ENCODE measurements around the gene KRT4.

The KRT4 gene

DNA sequence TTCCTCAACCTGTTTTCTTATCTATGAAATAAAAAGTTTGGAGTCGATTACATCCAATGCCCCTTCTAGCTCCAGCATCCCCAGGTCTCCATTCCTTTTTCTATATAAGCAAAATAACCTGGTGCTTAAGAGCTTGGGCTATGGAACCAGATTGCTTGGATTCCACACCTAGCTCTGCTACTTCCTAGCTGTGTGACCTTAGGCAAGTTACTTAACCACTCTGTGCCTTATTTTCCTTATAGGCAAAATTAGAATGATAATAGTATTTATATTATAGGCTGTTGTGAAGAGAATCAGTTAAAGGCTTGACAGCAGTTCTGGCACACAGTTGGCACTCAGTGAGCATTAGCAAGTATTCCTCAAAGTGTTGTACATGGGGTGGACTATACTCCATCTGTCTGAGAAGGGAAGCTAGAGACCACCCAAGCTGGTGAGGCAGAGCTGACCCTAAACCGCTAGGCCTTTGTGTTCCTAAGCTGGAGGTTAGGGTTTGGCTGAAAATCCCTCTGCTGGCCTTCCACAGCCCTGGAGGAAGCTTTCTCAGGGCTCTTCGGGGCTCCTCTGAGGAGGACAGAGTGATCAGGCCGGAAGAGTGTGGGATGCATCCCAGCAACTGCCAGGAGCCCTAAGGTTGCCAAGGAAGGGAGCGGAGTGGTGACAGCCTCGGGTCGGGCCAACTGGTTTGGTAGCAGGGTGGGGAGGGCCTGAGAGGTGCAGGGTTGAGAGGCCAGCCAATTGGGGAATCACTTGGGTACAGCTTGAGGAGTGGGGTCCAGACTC is 6.0 kb upstream of the KRT4 start:
- no peak for ATAC-seq
- Mint-ChIP-seq H3K4me3 (no peak overlapping the region), H3K27ac (peak overlapping the region in 1 of 2 donors; percentile 52), H3K9me3 (no peaks in the 10 kb centered on the region), H3K4me1 (peaks cover 24% of the 10 kb centered on the region), H3K27me3 (no peaks in the 10 kb centered on the region)
- DNase-seq: no peak

DNA sequence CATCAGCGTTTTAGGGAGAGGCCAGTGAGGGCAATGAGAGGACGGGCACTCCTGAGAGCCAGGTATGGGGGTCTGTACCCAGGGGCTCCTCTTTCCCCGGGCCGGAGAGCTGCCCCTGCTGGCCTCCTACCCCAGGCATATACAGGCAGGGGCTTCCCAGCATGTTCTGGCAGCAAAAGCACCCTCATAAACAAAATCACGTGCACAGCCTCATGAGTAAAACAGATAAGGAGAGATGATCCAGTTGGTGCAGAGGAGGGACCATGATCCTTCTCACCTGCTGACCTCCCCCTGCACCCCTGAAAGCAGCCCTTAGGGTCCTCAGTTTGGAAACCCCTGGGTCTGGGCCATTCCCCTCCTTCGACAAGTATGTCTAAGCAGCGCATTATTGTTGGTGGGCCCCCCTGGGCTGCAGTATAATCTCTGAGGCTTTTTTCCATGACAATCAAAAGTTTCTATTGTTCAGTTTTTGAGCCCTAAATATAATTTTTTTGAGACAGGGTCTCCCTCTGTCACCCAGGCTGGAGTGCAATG is 5.0 kb upstream of the KRT4 start:
- Mint-ChIP-seq H3K27ac (no peak overlapping the region), H3K4me1 (peaks cover 24% of the 10 kb centered on the region), H3K4me3 (no peak overlapping the region)

DNA sequence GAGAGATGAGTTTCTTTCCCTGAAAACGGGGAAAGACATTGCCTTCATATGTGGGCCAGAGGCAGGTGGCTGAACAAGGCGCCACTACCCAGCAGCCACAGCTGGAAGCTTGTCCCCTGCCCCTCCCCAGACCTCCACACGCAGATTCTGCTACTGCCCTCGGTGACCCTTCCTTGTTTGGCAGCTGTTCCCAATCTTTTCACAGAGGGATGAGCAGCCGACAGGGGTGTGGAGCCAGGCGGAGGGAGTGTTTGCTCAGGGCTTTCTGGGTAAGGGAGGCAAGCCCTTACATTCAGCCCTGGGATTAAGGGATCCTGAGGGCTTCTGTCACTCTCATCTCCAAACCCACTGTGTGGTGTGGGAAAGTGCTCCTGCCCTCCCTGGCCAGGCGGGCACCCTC is 4.5 kb upstream of the KRT4 start:
- Mint-ChIP-seq H3K4me3 (no peak overlapping the region), H3K4me1 (peaks cover 24% of the 10 kb centered on the region), H3K9me3 (no peaks in the 10 kb centered on the region), H3K27ac (peak overlapping the region in 1 of 2 donors; percentile 77), H3K27me3 (no peaks in the 10 kb centered on the region)
- DNase-seq (no peak), ATAC-seq (no peak)

More for the DNA sequence above, 5.0 kb upstream of the KRT4 start:
- no peaks in the 10 kb centered on the region for H3K9me3 Mint-ChIP-seq
- no peak for DNase-seq
- ATAC-seq: no peak
- no peaks in the 10 kb centered on the region for H3K27me3 Mint-ChIP-seq

DNA sequence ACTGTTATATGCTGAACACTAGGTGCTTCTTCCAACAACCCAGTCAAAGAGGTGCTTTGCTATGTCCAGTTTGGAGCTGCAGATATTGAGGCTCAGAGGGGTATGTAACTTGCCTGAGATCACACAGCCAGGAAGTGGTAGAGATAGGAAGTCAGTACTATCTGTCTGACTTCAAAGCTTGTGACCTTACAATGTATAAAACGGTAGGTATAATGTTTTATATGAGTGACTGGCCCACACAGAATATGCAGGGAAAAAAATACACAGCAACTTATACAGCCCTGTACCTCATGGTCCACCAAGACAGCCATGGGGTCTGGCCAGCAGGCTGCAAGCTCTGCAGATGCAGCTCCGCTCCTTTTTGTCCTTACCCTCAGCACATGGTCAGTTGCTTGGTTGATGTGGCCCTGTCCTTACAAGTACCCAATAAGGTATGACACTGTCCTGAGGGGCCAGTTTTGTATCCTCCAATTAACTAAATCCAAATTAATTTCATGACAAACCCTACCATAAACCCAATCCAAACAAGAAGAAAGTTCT is 3.9 kb upstream of the KRT4 start:
- Mint-ChIP-seq H3K27me3 (no peaks in the 10 kb centered on the region), H3K27ac (peak overlapping the region in 1 of 2 donors; percentile 12), H3K4me1 (peaks cover 21% of the 10 kb centered on the region), H3K4me3 (no peak overlapping the region), H3K9me3 (no peaks in the 10 kb centered on the region)
- DNase-seq: no peak
- ATAC-seq: peak; percentile 39

DNA sequence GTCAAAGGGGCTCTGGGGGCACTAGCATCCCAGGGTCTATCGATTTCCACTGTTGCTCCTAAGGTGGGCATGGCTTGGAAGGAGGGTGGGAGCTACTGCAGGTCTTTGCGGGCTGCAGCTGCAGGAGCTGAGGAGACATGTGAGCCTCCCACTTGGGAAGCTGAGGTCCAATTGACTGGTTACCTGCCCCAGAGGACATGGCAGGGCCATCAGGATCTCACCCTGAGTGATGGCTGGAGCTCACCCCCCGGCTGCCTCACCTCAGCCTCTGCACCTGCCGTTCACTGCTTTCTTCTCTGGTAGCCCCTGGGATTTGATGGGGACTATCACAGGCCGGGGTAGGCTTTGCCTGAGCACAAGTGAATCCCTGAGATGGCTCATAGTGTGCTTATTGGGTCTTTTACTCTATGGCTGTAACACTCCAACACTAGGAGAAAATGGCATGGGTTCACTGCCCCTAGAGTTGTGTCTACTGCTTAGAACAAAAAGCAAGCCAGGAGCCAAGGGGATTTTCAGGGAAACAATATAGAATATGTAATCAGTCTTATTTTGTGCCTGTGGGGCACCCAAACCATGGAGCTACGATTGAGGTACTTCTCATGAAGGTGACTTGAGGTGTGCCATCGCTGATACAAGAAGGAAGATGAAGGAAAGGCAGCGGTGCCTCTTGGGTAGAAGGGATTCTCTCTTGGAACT is 3.2 kb upstream of the KRT4 start:
- no peaks in the 10 kb centered on the region for H3K9me3 Mint-ChIP-seq
- no peaks in the 10 kb centered on the region for H3K27me3 Mint-ChIP-seq

DNA sequence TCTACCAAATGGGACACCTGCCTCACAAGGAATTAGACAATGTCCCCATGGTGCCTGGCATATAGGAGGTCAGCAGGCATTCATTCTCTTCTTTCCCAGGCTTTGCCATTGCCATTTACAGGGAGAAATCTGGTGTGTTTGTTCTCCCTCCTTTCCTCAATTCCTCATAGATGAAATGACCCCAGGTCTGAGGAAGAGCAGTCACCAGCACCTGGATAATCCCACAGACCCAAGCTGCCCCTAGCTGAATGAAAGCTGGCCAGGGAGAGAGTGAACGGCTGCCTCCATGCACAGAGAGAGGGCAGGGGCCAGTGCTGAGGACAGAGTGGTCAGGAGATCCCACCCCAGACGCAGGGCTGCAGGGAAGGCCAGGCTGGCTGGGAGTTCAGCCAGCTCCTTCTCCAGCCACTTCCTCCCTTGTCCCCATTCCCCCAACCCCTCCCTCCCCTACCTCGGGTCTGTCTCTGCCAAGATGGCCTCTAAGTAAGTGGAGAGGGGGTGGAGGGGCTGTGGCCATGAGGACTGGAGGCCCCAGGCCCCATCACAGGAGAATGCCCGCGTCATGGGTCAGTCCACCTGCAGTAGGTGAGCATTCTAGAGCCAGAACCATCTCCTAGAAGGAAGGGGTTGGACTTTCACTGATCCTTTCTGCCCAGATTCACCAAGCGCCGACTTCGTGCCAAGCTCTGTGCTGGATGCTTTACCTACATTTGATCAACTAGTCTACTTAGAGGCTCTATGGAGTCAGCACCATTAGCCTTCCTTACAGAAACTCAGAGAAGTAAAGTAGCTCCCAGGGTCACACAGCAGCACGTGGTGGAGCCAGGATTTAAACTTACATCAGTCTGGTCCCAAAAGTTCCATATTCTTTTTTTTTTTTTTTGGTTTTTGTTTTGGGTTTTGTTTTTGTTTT is 2.0 kb upstream of the KRT4 start:
- Mint-ChIP-seq H3K9me3 (no peaks in the 10 kb centered on the region), H3K27ac (peak overlapping the region in 1 of 2 donors; percentile 51), H3K4me3 (no peak overlapping the region), H3K27me3 (no peaks in the 10 kb centered on the region), H3K4me1 (peaks cover 16% of the 10 kb centered on the region)
- ATAC-seq (no peak), DNase-seq (no peak)

More for the DNA sequence above, 3.2 kb upstream of the KRT4 start:
- DNase-seq (no peak), ATAC-seq (no peak)
- H3K4me1 Mint-ChIP-seq: peaks cover 16% of the 10 kb centered on the region
- H3K27ac Mint-ChIP-seq: no peak overlapping the region
- H3K4me3 Mint-ChIP-seq: no peak overlapping the region

DNA sequence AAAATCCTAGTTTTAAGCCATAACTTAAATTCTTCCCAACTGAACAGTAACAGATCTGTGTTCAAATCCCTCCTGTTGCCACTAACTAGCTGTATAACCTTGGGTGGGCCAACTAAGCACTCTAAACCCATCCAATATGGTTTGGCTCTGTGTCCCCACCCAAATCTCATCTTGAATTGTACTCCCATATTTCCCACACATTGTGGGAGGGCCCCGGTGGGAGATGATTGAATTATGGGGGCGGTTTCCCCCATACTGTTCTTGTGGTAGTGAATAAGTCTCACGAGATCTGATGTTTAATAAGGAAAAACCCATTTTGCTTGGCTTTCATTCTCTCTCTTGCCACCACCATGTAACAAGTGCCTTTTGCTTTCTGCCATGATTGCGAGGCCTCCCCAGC is 1.2 kb upstream of the KRT4 start:
- no peaks in the 10 kb centered on the region for H3K27me3 Mint-ChIP-seq
- no peak for DNase-seq

DNA sequence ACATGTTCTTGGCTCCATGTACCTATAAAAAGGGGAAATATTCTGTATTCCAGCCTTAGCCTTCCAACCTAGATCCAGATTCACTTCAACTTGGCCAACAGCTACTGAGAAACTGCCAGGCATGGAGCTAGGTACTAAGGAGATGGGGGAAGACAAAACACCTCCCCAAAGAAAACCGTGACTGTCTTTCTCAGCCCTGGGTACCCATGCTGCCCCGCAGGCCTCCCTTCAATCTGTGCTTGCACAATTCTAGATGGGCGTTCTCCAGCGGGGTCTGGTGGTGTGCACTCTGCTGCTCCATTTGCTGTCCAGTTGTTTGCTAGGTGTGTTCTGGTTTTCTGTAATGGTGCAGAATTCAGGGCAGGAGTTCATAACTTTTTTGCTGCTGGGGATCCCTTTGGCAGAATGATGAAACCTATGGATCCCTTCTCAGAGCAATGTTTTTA is 817 bp upstream of the KRT4 start:
- Mint-ChIP-seq H3K4me3 (no peak overlapping the region), H3K9me3 (no peaks in the 10 kb centered on the region), H3K4me1 (peaks cover 16% of the 10 kb centered on the region), H3K27ac (no peak overlapping the region), H3K27me3 (no peaks in the 10 kb centered on the region)
- no peak for DNase-seq
- no peak for ATAC-seq

More for the DNA sequence above, 1.2 kb upstream of the KRT4 start:
- peaks cover 16% of the 10 kb centered on the region for H3K4me1 Mint-ChIP-seq
- H3K27ac Mint-ChIP-seq: no peak overlapping the region
- no peaks in the 10 kb centered on the region for H3K9me3 Mint-ChIP-seq
- no peak for ATAC-seq
- H3K4me3 Mint-ChIP-seq: no peak overlapping the region

DNA sequence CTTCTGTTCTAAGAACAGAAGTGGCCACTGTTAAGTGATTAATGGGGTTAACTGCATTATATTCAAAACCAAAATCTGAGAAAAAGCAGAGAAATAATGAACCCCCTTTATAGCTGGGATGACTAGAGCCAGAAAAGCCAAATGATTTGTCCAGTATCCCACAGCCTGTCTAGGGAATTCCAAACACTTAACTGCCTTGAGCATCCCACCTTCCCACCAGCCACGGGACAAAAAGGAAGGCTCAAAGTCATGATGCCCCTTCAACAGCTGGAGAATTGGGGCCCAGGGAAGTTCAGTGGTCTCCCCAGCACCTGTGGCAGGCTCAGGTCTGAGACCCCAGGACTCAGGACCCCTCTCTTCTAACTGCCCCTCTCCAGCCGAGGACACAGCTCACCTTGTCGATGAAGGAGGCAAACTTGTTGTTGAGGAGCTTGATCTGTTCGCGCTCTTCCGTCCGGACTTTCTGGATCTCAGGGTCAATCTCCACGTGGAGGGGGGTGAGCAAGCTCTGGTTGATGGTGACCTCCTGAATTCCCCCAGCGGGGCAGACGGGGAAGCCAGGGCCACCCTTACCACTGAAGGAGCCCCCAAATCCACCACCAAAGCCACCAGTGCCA is 605 bp downstream of the KRT4 start:
- Mint-ChIP-seq H3K27me3 (no peaks in the 10 kb centered on the region), H3K9me3 (no peaks in the 10 kb centered on the region), H3K27ac (no peak overlapping the region), H3K4me3 (no peak overlapping the region), H3K4me1 (peaks cover 12% of the 10 kb centered on the region)
- DNase-seq (no peak), ATAC-seq (no peak)

DNA sequence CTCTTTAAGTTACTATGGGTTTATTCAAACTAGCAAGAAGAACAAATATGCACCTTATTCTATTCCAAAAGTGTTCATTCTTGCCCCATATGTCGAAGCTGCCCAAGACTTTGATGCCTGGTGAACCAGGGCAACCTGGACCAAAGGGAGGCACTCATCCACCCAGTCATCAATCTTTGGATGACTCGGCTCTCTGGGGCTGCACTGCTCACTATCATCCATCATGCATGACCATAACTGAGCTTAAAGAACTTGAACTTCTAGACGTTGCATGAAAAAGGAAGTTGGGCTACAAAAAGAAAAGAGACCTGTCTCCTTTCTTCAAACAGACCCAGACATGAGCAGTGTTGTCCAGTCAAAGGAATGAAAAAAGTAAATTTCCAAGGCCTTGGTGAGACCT is 1.2 kb downstream of the KRT4 start:
- Mint-ChIP-seq H3K4me1 (peaks cover 7% of the 10 kb centered on the region), H3K27ac (peak overlapping the region in 1 of 2 donors; percentile 83), H3K4me3 (no peak overlapping the region), H3K27me3 (no peaks in the 10 kb centered on the region), H3K9me3 (no peaks in the 10 kb centered on the region)
- DNase-seq (no peak), ATAC-seq (no peak)

DNA sequence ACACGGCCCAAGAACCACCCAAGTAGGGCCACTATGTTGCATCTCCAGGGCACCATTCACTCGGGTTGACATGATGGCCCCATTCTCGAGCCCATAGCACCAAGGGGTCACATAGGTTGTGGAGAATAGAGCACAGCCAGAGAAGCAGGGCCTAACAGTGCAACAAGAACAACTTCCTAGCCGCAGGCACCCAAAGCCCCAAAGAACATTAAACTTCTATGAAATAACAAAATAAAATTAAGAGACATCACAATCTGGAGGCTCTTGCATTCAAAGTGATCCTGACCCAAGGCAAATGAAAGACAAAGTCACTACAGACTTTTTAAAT is 1.9 kb downstream of the KRT4 start:
- no peak for DNase-seq
- ATAC-seq: no peak
- no peak overlapping the region for H3K4me3 Mint-ChIP-seq
- no peaks in the 10 kb centered on the region for H3K4me1 Mint-ChIP-seq
- H3K27ac Mint-ChIP-seq: no peak overlapping the region
- H3K9me3 Mint-ChIP-seq: no peaks in the 10 kb centered on the region
- no peaks in the 10 kb centered on the region for H3K27me3 Mint-ChIP-seq

DNA sequence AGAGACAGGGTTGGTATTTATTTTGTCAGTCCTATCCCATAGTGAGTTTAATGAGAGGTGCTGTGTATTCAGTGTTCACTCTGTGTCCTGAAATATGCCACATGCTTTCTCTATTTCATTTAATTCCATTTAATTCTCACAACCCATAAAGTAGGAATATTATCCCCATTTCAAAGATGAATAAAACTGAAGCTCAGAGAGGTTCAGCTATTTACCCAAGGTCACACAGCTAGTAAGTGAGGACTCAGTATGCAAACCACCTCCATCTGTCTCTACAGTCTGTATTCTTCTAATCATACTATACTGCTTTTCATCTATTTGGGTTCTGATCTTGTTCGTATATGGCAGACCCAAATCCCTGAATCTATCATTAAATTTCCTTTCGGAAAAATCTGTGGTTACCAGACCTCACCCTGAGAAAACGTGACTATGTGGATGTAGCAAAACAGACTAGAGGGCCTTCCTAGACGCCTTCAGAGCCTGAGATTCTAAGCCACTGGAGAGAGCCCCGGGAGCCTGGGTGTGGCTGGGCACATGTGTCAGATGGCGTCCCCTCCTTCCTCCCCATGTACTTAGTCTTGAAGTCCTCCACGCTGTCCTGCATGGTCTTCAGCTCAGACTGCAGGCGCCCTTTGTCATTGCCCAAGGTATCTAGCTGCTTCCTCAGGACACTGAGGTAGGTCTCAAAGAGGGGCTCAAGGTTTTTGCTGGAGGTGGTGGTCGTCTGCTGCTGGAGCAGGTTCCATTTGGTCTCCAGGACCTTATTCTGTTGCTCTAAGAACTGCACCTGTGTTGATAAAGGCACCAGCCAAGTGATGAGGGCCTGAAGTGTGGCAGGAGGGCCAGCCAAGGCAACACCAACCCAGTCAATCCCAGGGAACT is 2.5 kb downstream of the KRT4 start:
- ATAC-seq (no peak), DNase-seq (no peak)
- Mint-ChIP-seq H3K27me3 (no peaks in the 10 kb centered on the region), H3K4me3 (no peak overlapping the region), H3K9me3 (no peaks in the 10 kb centered on the region), H3K4me1 (no peaks in the 10 kb centered on the region), H3K27ac (no peak overlapping the region)

DNA sequence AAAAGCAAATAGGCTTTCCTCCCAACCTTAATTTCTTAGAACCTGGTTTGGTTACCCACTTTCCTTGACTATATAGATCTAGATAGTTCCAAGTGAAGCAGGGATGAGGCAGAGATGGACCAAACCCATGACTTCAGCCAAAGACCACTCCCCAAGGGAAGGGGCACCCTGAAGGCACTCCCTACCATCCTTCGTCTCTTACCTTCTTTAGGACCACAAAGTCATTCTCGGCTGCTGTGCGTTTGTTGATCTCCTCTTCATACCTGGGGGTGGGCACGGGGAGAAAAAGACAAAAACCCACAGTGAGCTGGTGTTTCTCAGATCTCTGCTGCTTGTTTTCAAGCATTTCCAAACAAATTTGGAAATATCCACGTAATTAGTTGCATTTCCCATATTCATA is 3.4 kb downstream of the KRT4 start:
- no peaks in the 10 kb centered on the region for H3K9me3 Mint-ChIP-seq
- no peaks in the 10 kb centered on the region for H3K27me3 Mint-ChIP-seq
- no peak for DNase-seq
- no peaks in the 10 kb centered on the region for H3K4me1 Mint-ChIP-seq
- ATAC-seq: no peak
- H3K4me3 Mint-ChIP-seq: no peak overlapping the region
- H3K27ac Mint-ChIP-seq: no peak overlapping the region

DNA sequence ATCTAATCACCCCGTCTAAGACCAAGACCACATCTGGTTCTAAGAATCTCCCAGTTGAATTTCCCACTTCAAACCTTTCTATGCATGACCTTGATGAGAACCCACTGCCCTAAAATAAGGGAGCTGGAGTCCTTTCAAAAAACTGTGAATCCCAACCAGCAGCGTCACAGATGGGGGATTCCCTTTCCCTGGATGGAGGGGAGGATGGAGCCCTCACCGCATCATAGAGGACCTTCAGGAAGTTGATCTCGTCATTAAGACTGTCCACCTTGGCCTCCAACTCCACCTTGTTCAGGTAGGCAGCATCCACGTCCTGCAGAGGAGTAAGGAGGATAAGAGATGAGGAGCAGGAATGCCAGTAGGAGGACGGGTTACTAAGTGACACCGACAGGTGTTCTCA is 4.8 kb downstream of the KRT4 start:
- Mint-ChIP-seq H3K4me1 (no peaks in the 10 kb centered on the region), H3K27ac (no peak overlapping the region), H3K4me3 (no peak overlapping the region), H3K9me3 (no peaks in the 10 kb centered on the region), H3K27me3 (no peaks in the 10 kb centered on the region)
- ATAC-seq (no peak), DNase-seq (no peak)
